ENCODE measurements around the gene TRPM5. TPM values are rescaled to one million over a fixed set of nuclear protein-coding genes. Genes with fewer than 3 reads are reported as not detected.

TRPM5 gene
- total and polyA plus RNA-seq, 9 of the 15 experiments (the other 6 are each of a cell fraction or from before 2014, with no cell fraction given), result not detected

GRCh38 chr11:2420502-2421225 is 23.6 kb downstream of the TRPM5 start (continued):
- TF ChIP-seq ATF2 (CRISPR knock-in tag; IDR thresholded peaks at IDR 0.05) (no peak), JUN (IDR thresholded peaks at IDR 0.05; ENCODE audit: borderline replicate concordance, low read depth, low read length) (no peak), JUN (CRISPR knock-in tag; IDR thresholded peaks at IDR 0.05; ENCODE audit: borderline replicate concordance) (no peak), CBFB (CRISPR knock-in tag; IDR thresholded peaks at IDR 0.05) (no peak), ZNF511 (CRISPR knock-in tag; IDR thresholded peaks at IDR 0.05) (no peak), RB1 (IDR thresholded peaks at IDR 0.05; ENCODE audit: low read depth) (peak; percentile 85), NR2C2 (CRISPR knock-in tag; IDR thresholded peaks at IDR 0.05) (no peak), NR2C2 (tag; IDR thresholded peaks at IDR 0.05) (no peak), CTCF (IDR thresholded peaks at IDR 0.05 in 2 of 3, conservative IDR thresholded peaks at IDR 0.05 in 1 of 3; ENCODE audit: insufficient read depth in 2 of 3, low read depth in 1 of 3, low read length in 3 of 3) (peak; percentile 86 to 92 (median 91)), ARID2 (IDR thresholded peaks at IDR 0.05) (peak; percentile 60; the same call in 1 of the 2 replicates), SRSF3 (IDR thresholded peaks at IDR 0.05; ENCODE audit: insufficient read depth, low read length) (no peak), ZSCAN32 (CRISPR knock-in tag; IDR thresholded peaks at IDR 0.05) (no peak), HDAC1 (IDR thresholded peaks at IDR 0.05) (no peak), KLF1 (tag; IDR thresholded peaks at IDR 0.05) (no peak), SIRT6 (IDR thresholded peaks at IDR 0.05; ENCODE audit: low read depth, low read length) (no peak), SRSF1 (IDR thresholded peaks at IDR 0.05; ENCODE audit: low read depth, low read length) (no peak), RBM39 (optimal IDR thresholded peaks at IDR 0.05; ENCODE audit: low read depth, low read length) (no peak), VEZF1 (CRISPR knock-in tag; IDR thresholded peaks at IDR 0.05) (peak; percentile 65), HMG20B (CRISPR knock-in tag; IDR thresholded peaks at IDR 0.05) (no peak), PTTG1 (tag; IDR thresholded peaks at IDR 0.05; ENCODE audit: low read depth) (no peak), PCBP1 (IDR thresholded peaks at IDR 0.05; ENCODE audit: low read depth, low read length, poor library complexity, severe bottlenecking) (peak; percentile 58), GABPB1 (CRISPR knock-in tag; IDR thresholded peaks at IDR 0.05) (0 out of 2 replicates have a peak, but pooled peaks have one; percentile 54), RNF2 (IDR thresholded peaks at IDR 0.05) (no peak), CXXC5 (CRISPR knock-in tag; IDR thresholded peaks at IDR 0.05) (peak; percentile 35; the same call in 1 of the 2 replicates), L3MBTL2 (IDR thresholded peaks at IDR 0.05) (0 out of 2 replicates have a peak, but pooled peaks have one; percentile 14)

All from K562 (cell line).